Measurements from ENCODE around the gene PNPO. TPM values are rescaled to one million over a fixed set of nuclear protein-coding genes. Genes with fewer than 3 reads are reported as not detected.
A peak's percentile ranks its signal among the peaks of the same experiment; 100 is the strongest.

The PNPO gene
- total RNA-seq, 1 donor from 2014 or later: 27.8 TPM

DNA sequence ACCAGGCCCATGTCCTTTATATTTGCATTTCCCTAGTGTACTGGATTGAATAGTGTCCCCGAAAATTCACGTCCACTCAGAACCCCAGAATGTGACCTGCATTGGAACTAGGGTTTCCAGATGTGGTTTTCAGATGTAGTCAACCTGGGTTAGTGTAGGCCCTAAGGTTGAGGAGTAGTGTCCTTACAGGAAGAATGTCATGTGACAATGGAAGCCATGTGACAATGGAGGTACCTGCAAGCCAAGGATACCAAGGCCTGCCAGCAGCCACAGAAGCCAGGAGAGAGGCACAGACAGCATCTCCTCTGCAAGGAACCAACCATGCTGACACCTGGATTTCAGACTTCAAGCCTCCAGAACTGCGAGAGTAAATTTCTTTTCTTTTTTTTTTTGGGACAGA lies 21.5 kb downstream of the PNPO start:
- DNase-seq (ENCODE audit: missing footprints) (no peak), ATAC-seq (no peak)
- intact Hi-C loops (cut with DNase I): no loop called here

DNA sequence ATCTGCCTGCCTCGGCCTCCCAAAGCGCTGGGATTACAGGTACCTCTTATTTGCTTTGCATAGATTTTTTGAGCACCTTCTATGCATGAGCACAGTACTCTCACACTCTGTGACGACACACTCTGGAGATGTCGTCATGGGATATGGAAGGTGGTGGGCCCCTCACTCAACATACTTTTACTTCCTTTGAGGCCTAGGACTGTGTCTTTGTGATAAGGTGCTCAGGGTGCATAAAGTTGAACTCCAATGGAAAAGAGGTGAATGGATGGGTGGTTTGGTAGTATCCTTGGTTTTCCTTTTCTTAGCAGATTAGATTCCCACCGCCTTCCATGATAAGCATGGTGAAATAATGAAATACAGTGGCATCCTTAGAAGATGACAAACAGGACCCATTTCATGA lies 23.5 kb downstream of the PNPO start:
- intact Hi-C loops (cut with DNase I): no loop called here
- DNase-seq (ENCODE audit: missing footprints): no peak
- no peak for ATAC-seq

DNA sequence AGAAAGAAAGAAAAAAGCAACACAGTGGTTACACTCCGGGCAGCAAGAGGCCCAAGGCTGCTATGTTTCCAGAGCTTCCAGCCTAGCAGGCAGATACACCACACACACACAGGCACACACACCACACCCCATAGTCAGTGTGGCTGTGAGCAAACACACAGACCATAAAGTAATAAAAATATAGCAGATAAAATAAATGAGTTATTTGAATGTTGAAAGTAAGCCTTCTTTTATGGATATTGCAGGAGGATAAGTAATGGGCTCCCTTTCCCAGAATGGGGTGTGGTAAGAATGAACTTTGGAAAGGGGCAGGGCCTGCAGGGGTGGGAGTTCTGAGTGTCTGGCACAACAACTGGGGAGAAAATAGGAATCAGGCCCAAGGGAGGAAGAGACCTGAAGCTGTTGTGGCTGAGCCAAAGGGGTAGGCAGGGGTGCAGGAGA lies 24.7 kb downstream of the PNPO start:
- no peak for DNase-seq (ENCODE audit: missing footprints)
- ATAC-seq: no peak
- intact Hi-C loops (cut with DNase I): no loop called here

DNA sequence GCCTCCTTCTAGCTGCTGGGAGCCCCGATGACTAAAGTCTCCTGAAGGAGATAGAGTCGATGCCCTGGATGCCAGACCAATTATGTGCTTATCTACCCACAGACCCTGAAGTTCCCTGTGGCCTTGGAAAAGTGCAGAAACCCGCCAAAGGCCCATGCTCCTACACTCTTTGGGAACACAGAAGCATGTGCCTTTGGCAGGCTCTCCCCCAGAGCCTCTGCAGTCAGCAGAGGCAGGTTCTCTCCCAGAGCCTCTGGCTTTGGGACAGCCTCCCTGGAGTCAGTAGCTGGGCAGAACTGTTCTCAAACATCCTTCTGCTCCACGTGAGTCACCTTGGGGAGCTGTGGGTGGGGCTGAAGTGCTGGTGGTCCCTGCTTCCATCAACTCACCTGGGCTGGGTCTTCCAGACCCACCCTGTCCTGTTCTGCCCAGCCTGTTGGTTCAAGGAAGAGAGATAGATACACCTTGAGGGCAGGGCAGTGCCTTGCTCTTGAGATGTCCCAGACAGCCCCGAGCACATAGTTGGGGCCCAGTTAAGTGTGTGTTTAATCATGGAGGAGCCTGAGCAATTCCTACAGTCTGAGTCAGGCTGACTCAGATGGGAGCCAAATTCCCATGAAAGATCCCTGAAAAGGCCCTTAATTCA lies 26.4 kb downstream of the PNPO start:
- ATAC-seq (no peak), DNase-seq (ENCODE audit: missing footprints) (no peak)
- intact Hi-C loops (cut with DNase I): no loop called here

DNA sequence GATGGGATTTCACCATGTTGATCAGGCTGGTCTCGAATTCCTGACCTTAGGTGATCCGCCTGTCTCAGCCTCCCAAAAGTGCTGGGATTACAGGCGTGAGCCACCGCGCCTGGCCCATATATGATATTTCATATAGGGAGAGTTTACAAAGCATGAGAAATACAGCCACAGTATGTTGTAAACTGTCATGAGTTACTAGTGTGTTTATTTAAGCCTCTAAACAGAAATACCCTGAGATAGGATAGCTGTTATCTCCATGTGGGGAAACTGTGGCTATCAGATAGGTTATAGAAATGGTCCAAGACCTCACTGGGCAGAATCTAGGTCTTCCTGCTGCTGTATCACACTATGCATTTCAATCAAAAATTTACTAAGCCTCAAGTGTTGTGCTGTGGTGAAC lies 27.5 kb downstream of the PNPO start:
- DNase-seq (ENCODE audit: missing footprints) (no peak), ATAC-seq (no peak)
- intact Hi-C loops (cut with DNase I): no loop called here

DNA sequence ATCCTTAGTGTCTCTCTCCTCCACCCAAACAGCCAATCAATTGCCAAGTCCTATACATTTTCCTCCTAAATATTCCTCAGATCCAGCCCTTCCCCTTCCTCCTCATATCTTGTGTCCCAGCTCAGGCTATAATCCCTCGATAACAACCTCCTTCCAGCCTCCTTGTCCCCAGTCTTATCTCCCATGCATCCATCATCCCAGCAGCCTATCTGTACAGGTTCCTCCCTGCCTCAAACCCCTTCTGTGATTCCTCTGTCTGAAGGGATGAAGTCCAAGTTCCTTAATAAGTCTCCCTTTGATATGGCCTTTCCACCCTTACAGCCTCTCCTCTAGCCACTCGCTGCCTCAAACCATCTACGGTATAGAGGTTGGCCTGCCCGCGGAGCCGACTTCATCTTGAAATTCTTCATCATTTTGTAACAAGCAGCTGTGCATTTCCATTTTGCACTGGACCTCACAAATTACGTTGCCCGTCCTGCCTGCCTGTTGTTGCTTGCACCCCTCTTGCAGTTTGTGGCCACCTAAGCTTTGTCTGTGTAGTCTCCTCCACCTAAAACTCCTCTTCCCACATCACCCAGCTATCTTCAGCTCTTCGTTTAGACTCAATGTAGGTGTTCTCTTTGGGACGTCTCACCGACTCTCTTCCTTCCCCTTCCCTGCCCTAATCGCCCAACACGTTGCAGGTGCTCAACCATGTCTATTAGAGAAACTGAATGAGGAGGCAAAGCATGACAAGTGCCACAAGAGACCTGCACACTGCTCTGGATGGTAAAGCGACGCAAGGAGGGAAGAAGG lies 28.8 kb downstream of the PNPO start:
- ATAC-seq: no peak
- intact Hi-C loops (cut with DNase I): loop anchor here (1.0 to 10.0 kb wide), 4 partner anchors 21 to 129 kb away; partner anchors contain the start of genes SCRN2 and SP2
- DNase-seq (ENCODE audit: missing footprints): no peak

DNA sequence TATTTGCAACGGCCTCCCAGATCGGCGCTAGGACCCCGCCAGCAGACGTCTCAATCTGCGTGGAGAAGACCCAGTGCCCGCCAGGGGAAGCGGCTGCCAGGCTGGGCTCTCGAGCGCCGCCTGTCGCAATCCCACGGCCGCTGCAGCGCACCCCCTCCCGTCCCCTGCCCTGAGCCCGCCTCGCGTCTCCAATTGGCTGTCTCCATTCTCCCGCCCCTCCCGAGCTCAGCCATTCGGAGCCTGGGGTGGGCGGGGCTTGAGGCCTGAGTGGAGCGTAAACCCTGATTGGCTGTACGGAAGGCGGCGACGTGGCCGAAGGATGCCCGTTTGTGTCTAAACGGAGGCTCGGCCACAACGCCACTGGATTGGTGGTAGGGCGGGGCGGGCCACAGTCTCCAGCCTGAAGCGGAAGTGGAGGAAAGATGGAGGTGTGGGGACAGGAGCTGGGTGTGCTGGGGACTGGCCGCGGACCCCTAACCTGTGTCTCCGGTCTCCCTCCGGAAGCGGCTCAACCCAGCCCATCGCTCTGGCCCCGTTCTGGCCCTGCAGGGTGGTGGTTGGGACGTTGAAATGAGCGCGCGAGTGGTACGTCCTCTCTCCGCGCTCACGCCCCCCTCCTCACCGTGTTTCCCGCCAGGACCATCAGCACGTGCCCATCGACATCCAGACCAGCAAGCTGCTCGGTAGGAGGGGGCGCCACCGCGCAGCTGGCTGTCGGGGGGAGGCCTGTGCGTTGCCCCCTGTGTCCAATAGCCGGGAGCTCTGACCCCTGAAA lies 29.5 kb downstream of the PNPO start, which contains the start of gene CDK5RAP3:
CDK5RAP3 (plus strand) TSS at position 389 of the 775 bp plus-strand sequence; CDS start at position 423, 34 bp downstream.
- ATAC-seq: peak; percentile 99
- intact Hi-C loops (cut with DNase I): loop anchor here (1.0 to 10.0 kb wide), 4 partner anchors 22 to 130 kb away; partner anchors contain the start of genes SCRN2 and SP2
- DNase-seq (ENCODE audit: missing footprints): peak; percentile 100

DNA sequence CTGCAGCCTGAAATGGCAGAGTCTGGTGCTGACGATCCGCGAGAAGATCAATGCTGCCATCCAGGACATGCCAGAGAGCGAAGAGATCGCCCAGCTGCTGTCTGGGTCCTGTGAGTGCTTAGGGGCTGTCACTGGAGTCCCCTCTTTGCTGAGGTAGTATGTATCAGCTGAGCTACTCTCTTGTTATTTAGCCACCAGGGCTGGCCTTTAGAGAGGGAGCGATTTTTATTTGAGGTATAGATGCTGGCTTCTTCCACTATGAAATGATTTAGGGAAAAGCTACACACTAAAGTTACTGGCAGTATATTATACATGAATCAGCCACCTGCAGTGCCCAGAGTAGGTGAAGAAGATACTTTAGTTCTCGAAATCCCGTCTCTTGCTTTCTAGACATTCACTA lies 32.2 kb downstream of the PNPO start:
- no peak for ATAC-seq
- intact Hi-C loops (cut with DNase I): loop anchor here (10.0 kb wide), 1 partner anchor 101 kb away; no protein-coding TSS in a partner anchor
- no peak for DNase-seq (ENCODE audit: missing footprints)

DNA sequence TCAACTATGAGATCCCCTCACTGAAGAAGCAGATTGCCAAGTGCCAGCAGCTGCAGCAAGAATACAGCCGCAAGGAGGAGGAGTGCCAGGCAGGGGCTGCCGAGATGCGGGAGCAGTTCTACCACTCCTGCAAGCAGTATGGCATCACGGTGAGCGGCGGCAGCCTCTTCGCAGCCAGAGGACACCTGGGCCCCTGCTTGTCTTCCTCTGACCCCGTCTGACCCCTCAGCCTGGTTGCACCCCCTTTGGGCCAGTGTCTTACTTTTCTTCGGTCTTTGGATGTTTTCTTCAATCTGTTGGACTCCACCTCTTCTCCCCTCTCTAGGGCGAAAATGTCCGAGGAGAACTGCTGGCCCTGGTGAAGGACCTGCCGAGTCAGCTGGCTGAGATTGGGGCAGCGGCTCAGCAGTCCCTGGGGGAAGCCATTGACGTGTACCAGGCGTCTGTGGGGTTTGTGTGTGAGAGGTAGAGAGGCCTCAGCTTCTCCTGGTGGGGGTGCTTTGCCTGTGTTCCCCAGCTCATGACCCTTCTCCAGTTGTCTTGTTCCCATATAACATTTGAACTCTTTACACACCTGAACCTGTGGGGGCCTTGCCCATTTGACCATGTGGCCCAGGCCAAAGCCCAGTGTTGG lies 33.9 kb downstream of the PNPO start:
- ATAC-seq (no peak), DNase-seq (ENCODE audit: missing footprints) (no peak)
- intact Hi-C loops (cut with DNase I): loop anchor here (10.0 kb wide), 1 partner anchor 99 kb away; no protein-coding TSS in a partner anchor

DNA sequence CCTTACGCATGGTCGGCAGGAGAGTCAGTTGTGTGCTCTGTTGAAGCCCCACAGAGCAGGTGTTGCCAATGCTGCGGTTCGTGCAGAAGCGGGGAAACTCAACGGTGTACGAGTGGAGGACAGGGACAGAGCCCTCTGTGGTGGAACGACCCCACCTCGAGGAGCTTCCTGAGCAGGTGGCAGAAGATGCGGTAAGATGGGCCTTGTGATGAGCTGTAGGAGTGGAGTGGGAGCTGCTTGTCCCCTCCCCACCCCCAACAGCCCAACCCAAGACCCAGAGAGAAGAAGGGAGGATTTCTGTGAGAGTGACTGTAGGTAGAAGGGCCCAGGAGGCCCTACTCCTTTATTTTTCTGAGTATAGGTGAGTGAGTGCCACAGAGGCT lies 34.4 kb downstream of the PNPO start:
- intact Hi-C loops (cut with DNase I): loop anchor here (10.0 kb wide), 1 partner anchor 99 kb away; no protein-coding TSS in a partner anchor
- ATAC-seq (no peak), DNase-seq (ENCODE audit: missing footprints) (no peak)

DNA sequence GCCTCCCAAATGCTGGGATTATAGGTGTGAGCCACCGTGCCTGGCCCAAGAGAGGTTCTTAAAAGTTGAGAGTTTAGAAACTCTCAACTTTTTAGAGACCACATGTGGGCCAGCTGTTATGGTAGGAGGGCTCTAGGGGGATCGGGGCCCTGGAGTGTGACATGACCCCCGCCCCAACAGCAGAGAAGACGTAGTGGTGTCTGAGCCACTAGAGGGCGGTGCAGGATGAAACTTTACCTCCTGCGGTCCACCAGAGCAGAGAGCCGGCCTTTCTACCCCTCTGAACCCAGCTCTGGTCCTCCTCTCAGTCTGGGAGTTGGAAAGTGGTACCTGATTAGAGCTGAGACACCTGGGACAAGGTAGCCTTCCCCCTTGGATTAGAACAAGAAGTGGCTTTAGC lies 37.0 kb downstream of the PNPO start:
- intact Hi-C loops (cut with DNase I): loop anchor here (1.0 to 10.0 kb wide), 2 partner anchors 40 to 96 kb away; no protein-coding TSS in a partner anchor
- no peak for DNase-seq (ENCODE audit: missing footprints)
- peak; percentile 71 for ATAC-seq

DNA sequence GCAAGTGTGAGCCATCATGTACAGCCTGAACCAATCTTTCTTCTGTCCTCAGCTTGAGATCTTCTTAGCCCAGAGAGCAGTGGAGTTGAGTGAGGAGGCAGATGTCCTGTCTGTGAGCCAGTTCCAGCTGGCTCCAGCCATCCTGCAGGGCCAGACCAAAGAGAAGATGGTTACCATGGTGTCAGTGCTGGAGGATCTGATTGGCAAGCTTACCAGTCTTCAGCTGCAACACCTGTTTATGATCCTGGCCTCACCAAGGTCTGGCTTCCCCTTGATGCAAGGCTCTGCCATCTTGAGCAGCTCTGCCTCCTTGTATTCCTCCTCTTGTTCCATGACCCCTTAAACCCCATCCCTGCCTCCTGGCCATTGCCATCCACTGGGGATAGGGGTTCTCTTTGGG lies 39.2 kb downstream of the PNPO start:
- ATAC-seq: no peak
- DNase-seq (ENCODE audit: missing footprints): no peak
- intact Hi-C loops (cut with DNase I): no loop called here

DNA sequence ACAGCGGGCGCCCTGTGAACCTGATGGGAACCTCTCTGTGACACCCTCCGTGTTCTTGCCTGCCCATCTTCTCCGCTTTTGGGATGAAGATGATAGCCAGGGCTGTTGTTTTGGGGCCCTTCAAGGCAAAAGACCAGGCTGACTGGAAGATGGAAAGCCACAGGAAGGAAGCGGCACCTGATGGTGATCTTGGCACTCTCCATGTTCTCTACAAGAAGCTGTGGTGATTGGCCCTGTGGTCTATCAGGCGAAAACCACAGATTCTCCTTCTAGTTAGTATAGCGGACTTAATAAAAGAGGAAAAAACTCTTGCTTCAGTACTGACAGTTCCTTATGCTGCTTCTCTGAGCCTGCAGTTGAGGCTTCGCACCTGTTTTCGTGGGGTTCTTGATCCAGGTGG lies 40.1 kb downstream of the PNPO start:
- ATAC-seq: no peak
- DNase-seq (ENCODE audit: missing footprints): no peak
- intact Hi-C loops (cut with DNase I): no loop called here

DNA sequence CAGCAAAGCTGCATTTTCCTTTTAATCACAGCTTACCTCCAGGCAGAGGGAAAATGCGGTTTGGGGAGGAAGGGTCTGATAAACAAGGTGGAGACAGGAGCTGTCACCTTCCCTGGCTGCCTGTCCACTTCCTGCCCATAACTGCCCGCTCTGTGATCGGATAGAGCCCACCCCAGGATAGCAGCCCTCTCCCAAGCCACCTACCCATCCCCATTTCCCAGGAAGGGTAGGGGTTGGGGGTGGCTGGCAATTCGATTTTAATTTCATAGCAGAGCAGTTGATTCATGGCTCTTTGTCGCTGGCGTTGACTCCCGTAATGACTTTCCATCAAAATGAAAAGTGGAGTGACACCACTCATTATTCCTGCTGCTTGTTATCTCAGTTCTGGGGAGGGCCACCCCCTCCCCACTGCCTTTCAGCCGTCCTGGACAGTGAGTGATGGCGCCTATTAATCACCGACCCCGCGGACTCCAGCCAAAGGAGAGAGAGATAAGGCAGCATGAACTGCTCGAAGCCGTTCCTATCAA lies 40.8 kb downstream of the PNPO start:
- DNase-seq (ENCODE audit: missing footprints) (no peak), ATAC-seq (no peak)
- intact Hi-C loops (cut with DNase I): no loop called here

DNA sequence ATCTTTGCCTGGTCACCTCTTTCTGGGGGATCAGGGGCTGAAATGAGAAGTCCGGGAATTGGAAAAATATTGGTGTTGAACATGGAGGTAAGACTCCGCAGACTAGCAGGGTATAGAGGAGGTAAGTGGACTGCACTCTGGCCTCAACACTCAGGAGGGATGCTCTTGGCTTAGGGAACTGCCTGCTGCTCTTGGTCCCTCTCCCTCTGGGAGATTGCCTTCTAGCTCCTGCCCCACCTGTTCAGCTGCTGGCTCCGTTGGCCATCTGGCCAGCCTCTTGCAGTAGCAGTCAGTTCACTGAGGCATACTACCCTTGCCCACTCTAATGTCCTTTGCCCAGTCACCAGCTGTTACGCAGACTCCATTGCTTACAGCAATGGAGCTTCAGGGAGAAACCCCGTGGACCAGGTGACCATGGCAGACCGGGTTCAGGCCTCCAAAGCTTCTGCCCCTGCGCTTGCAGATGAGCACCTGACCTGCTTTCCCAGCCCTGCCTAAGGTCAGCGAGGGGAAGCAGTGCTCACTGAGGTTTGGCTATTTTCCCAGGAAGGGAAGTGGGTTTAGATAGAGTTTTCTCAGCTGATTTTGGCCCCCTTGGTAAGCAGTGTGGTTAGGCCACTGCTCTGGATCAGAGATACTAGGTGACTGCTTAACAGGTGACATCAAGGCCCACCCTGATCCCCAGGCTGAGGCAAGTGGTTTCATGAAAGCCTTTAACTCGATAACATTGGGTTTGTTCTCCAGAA lies 41.4 kb downstream of the PNPO start:
- ATAC-seq (no peak), DNase-seq (ENCODE audit: missing footprints) (no peak)
- intact Hi-C loops (cut with DNase I): no loop called here

DNA sequence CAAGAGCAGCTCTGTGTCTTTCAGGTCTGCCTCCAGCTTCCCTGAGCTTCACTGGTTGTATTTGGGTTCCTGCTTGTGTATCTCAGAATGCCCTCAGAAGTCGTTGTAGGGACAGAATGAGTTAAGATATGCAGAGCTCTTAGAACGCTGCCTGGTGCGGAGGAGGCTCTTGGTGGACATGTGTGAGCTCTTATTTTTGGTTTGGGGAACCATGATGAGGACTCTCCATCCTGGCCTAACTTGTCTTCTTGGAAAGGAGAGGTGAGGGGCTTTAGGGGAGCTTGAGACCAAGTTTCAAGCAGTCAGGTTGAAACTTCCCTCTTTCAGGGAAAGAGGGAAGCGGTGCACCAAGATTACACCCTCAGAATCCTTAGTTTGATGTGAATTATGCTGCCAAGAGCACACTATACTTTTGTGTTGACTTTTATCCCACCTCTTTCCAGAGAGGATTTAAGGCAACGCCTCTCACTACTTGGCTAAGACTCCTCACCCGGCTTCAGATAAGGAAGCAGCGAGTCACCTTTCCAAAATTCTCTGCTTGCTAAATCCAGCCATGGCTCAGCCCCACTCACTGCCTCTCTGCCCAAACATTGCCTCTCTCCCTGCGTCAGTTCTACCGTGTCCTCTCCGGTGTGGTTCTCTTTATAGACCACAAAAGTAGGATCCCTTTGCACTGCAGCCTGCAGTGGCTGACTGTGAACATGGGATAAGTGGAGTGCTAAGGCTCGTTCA lies 42.3 kb downstream of the PNPO start:
- ATAC-seq: peak; percentile 59
- no peak for DNase-seq (ENCODE audit: missing footprints)
- intact Hi-C loops (cut with DNase I): no loop called here

DNA sequence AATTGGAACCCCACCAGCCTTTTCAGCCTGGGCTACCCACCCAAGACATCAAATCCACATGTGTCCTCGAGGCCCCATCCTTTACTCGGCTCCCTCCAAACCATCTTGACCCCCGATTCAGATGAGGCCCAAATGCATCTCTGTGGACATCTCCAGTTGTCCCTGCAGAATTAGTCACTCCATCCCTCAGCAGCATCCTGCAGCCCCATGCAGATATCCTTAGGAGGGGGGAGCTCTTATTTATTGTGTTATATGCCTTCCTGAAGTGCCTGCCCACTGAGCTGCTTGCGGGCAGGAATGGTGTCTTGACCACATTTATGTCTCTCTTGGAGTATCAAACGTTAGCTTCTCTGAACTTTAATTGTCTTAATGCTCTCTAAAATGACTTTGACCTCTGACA lies 45.1 kb downstream of the PNPO start:
- no peak for DNase-seq (ENCODE audit: missing footprints)
- intact Hi-C loops (cut with DNase I): no loop called here
- no peak for ATAC-seq
